HUES6 (cell line): ENCODE results near the gene CC2D1A.
A peak's percentile ranks its signal among the peaks of the same experiment; 100 is the strongest.

Source experiments
- H3K27ac ChIP-seq: 2 replicates; pipeline ENCODE4 v1.7.0; 2013; ENCODE audit warnings: low read depth, mild to moderate bottlenecking, low read length, inconsistent platforms
- H3K27me3 ChIP-seq: 2 replicates; pipeline ENCODE4 v1.6.1; 2013; ENCODE audit warnings: low read length; ENCODE audit not compliant: control insufficient read depth, insufficient read depth
- H3K36me3 ChIP-seq: 2 replicates; pipeline ENCODE4 v1.6.1; 2013; ENCODE audit warnings: low read length; ENCODE audit not compliant: control insufficient read depth, insufficient read depth
- H3K4me1 ChIP-seq: 2 replicates; pipeline ENCODE4 v1.6.1; 2013; ENCODE audit warnings: low read length; ENCODE audit not compliant: control insufficient read depth, insufficient read depth
- H3K4me3 ChIP-seq: 2 replicates; pipeline ENCODE4 v1.5.1; 2013; ENCODE audit warnings: low read depth, low read length
- H3K9ac ChIP-seq: one replicate; pipeline ENCODE4 v1.6.1; 2013; ENCODE audit warnings: mild to moderate bottlenecking, low read length
- H3K9me3 ChIP-seq: 2 replicates; pipeline ENCODE4 v1.6.1; 2013; ENCODE audit warnings: low read depth, low read length; ENCODE audit not compliant: control insufficient read depth, insufficient read depth

Gene CC2D1A

DNA sequence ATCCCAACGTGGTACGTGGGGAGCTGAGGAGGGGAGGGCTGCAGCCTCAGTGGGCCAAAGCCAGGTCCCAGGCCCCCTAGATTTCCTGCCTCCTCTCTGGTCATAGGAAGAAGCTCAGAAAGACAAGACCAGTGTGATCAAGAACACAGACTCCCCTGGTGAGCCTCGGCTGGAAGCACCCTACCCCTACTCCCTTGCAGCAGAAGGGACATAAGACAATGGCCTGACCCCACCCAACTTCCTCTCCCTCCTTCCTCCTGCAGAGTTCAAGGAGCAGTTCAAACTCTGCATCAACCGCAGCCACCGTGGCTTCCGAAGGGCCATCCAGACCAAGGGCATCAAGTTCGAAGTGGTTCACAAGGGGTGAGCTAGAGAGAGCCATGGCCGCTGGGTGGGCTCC is 20.7 kb downstream of the CC2D1A start:
- Histone ChIP-seq H3K4me3 (no peak overlapping the region), H3K9ac (no peak overlapping the region), H3K36me3 (peaks cover 64% of the 10 kb centered on the region), H3K9me3 (no peaks in the 10 kb centered on the region), H3K27me3 (no peaks in the 10 kb centered on the region), H3K27ac (no peak overlapping the region), H3K4me1 (no peaks in the 10 kb centered on the region)

- Histone ChIP-seq H3K9ac (no peak overlapping the region), H3K27me3 (no peaks in the 10 kb centered on the region), H3K4me3 (no peak overlapping the region), H3K9me3 (no peaks in the 10 kb centered on the region), H3K36me3 (peaks cover 45% of the 10 kb centered on the region), H3K27ac (no peak overlapping the region), H3K4me1 (peaks cover under 1% of the 10 kb centered on the region; the same call in 1 of the 2 replicates)
These were observed 23.3 kb downstream of the CC2D1A start for GRCh38 chr19:13929340-13929739.

DNA sequence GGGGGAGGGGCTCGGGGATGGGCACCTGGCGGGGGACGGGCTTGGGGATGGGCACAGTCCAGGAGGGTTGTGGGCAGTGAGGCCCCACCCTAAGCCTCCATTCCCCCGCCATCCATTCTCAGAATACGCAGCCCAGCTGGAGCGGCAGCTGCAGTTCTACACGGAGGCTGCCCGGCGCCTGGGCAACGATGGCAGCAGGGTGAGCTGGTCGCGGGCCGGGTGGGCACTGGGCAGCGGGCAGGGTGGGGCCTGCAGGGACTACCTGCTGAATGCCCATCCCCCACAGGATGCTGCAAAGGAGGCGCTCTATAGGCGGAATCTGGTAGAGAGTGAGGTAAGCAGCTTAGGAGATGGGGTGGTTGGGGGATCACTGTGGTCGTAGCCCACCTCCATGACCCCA is 24.0 kb downstream of the CC2D1A start:
- no peak overlapping the region for H3K9ac ChIP-seq
- peaks cover 4% of the 10 kb centered on the region; the same call in 1 of the 2 replicates for H3K4me1 ChIP-seq
- H3K27me3 ChIP-seq: no peaks in the 10 kb centered on the region
- H3K27ac ChIP-seq: no peak overlapping the region
- no peak overlapping the region for H3K4me3 ChIP-seq
- H3K36me3 ChIP-seq: peaks cover 41% of the 10 kb centered on the region
- H3K9me3 ChIP-seq: no peaks in the 10 kb centered on the region

DNA sequence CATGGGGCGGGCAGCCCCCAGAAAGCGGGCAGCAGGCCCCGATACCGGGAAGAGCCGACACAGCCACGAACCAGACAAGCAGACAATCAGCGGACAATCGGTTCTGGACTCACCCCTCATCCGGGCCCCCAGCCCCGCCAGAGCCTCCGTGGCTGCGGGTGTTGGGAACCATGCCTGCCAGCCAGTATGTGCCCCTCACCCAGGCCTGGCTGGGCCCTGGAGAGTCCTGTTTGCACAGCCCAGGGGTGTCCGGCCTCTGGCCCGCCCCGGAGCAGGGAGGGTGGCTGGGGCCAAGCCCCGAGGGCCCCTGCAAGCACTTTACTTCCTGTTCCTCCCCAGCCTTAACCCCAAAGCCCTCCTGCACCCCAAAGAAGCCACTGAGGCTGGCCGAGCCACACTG is 24.4 kb downstream of the CC2D1A start:
- Histone ChIP-seq H3K4me3 (no peak overlapping the region), H3K27me3 (no peaks in the 10 kb centered on the region), H3K9ac (no peak overlapping the region), H3K9me3 (no peaks in the 10 kb centered on the region), H3K27ac (no peak overlapping the region), H3K36me3 (peaks cover 36% of the 10 kb centered on the region), H3K4me1 (peaks cover 4% of the 10 kb centered on the region)

DNA sequence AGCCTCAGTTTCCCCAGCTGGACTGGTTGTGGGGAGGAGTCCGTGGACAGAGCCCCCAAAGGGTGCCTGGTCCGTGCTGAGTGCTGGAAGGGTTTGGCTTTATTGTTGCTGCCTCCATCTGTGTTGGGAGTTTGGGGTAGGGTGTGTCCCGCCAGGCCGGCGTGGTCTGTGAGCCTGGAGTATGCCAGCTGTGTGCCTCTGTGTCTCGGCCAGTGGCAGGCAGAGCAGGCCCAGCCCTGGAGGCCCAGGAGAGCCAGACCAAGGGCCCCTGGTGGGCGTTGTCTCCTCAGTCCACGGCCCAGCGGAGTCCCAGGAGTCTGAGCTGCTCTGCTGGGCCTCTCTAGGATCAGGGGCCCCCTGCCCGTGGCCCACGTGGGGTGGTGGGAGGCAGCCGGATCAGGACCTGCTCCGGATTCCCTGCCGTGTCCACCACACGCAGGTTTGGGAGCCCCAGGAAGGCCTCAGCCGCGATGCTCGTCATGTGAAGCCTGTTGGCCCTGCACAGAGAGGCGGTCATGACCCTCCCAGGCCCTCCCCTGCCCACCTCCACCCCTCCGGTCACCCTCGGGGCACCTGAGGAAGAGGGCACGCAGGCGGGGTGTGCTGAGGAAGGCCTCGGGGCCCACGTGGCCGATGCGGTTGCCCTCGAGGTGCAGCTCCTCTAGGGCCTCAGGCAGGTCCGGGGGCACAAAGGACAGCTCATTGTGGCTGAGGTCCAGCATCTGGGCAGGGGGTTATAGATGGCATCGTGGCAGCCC is 25.6 kb downstream of the CC2D1A start:
- Histone ChIP-seq H3K27ac (no peak overlapping the region), H3K9me3 (no peaks in the 10 kb centered on the region), H3K4me1 (peaks cover 14% of the 10 kb centered on the region), H3K4me3 (no peak overlapping the region), H3K36me3 (peaks cover 29% of the 10 kb centered on the region), H3K9ac (no peak overlapping the region), H3K27me3 (no peaks in the 10 kb centered on the region)

DNA sequence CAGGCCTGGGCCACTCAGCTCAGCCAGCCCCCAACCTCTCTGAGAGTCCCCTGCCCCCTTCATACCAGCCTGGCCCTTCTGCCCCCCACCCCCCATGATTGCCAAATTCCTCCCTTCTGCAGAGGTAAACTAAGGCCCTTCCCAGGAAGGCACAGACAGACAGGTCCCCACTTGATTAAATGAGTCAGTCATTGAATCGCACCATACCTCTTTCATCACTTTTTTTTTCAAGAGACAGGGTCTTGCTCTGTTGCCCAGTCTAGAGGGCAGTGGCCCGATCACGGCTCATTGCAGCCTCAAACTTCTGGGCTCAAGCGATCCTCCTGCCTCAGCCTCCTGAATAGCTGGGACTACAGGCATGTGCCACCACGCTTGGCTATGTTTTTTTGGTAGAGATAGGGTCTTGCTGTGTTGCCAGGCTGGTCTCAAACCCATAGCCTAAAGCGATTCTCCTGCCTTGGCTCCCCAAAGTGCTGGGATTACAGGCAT is 26.2 kb downstream of the CC2D1A start:
- H3K27me3 ChIP-seq: no peaks in the 10 kb centered on the region
- peaks cover 14% of the 10 kb centered on the region for H3K4me1 ChIP-seq
- no peak overlapping the region for H3K4me3 ChIP-seq
- H3K36me3 ChIP-seq: peaks cover 22% of the 10 kb centered on the region
- H3K9ac ChIP-seq: no peak overlapping the region
- no peaks in the 10 kb centered on the region for H3K9me3 ChIP-seq
- H3K27ac ChIP-seq: no peak overlapping the region

GRCh38 chr19:13932911-13933393 is 27.0 kb downstream of the CC2D1A start:
- peaks cover 19% of the 10 kb centered on the region for H3K4me1 ChIP-seq
- H3K27ac ChIP-seq: no peak overlapping the region
- H3K36me3 ChIP-seq: peaks cover 18% of the 10 kb centered on the region
- H3K4me3 ChIP-seq: no peak overlapping the region
- H3K9ac ChIP-seq: no peak overlapping the region
- H3K9me3 ChIP-seq: no peaks in the 10 kb centered on the region
- H3K27me3 ChIP-seq: peaks cover 3% of the 10 kb centered on the region; the same call in 1 of the 2 replicates

GRCh38 chr19:13934785-13935109 is 28.7 kb downstream of the CC2D1A start:
- H3K27ac ChIP-seq: no peak overlapping the region
- H3K4me3 ChIP-seq: no peak overlapping the region
- no peaks in the 10 kb centered on the region for H3K9me3 ChIP-seq
- H3K4me1 ChIP-seq: peaks cover 19% of the 10 kb centered on the region
- peaks cover 3% of the 10 kb centered on the region; the same call in 1 of the 2 replicates for H3K27me3 ChIP-seq
- peaks cover 9% of the 10 kb centered on the region for H3K36me3 ChIP-seq
- no peak overlapping the region for H3K9ac ChIP-seq

GRCh38 chr19:13935765-13936510 is 29.9 kb downstream of the CC2D1A start:
- H3K4me3 ChIP-seq: no peak overlapping the region
- H3K36me3 ChIP-seq: peaks cover 5% of the 10 kb centered on the region; the same call in 1 of the 2 replicates
- H3K9me3 ChIP-seq: no peaks in the 10 kb centered on the region
- no peak overlapping the region for H3K9ac ChIP-seq
- H3K27ac ChIP-seq: no peak overlapping the region
- peaks cover 3% of the 10 kb centered on the region; the same call in 1 of the 2 replicates for H3K27me3 ChIP-seq
- peaks cover 19% of the 10 kb centered on the region for H3K4me1 ChIP-seq

DNA sequence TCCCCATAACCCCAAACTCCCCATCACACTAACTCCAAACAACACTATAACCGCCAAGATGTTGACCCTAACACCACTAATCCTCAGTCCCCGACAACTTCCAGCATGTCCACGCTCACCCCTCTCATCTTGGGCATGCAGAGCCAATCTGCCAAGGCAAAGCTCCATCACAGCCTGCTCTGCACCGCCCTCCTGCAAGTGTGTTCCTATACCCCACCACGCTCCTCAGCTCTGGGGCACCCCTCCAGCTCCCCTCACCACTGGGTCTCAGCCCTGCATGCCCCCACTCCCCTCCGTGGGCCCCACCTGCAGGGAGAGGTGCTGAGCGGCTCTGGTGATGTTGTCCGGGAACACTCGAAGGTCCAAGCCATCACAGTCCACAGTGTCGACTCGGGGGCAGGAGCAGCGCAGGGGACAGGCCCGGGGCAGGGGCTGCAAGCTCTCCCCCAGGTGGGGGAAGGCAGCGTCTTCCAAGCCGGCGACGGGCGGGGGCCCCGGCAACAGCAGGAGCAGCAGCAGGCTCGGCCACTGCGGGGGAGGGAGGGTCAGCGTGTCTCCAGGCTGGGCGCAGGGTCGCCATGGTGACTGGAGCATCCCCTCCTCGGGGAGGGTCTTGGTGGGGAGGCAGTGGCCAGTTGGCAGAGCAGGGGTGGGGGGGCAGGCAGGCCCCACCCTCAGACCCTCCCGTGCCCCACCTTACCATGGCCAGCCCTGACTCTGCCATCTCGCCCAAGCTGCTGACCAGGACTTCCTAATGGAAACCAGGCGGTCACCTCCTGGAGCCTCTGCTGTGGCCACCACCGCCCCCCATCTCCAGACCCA is 31.7 kb downstream of the CC2D1A start:
- Histone ChIP-seq H3K27me3 (peaks cover 3% of the 10 kb centered on the region; the same call in 1 of the 2 replicates), H3K4me1 (peaks cover 19% of the 10 kb centered on the region), H3K9me3 (peaks cover 3% of the 10 kb centered on the region; the same call in 1 of the 2 replicates), H3K36me3 (no peaks in the 10 kb centered on the region), H3K27ac (no peak overlapping the region), H3K9ac (no peak overlapping the region), H3K4me3 (peak overlapping the region; percentile 14; the same call in 1 of the 2 replicates)
